ENCODE results near the gene NIPAL1. TPM values are rescaled to one million over a fixed set of nuclear protein-coding genes. Genes with fewer than 3 reads are reported as not detected.

Gene NIPAL1
- total and polyA plus RNA-seq, 11 donors: 0.05 to 0.92 (median 0.31) TPM; not detected in 2

- intact Hi-C loops (cut with DNase I): no loop called here
- TF ChIP-seq POLR2A (IDR thresholded peaks at IDR 0.05): no peak
- TF ChIP-seq CTCF (IDR thresholded peaks at IDR 0.05): no peak
- DNase-seq (no peak), ATAC-seq (no peak)
- no peak overlapping the region for H3K27ac ChIP-seq
- H3K4me3 ChIP-seq: no peak overlapping the region
- H3K9me3 ChIP-seq: no peaks in the 10 kb centered on the region
- WGBS, 4 donors: 85 to 92% (median 90%) methylated on average over 3 of the region's 3 CpGs
- H3K4me1 ChIP-seq: peaks cover 0 to 6% (median 0%) of the 10 kb centered on the region in 12 donors
- H3K27me3 ChIP-seq: peaks cover 0 to 3% (median 0%) of the 10 kb centered on the region in 9 donors
- no peaks in the 10 kb centered on the region for H3K36me3 ChIP-seq
Observed at GRCh38 chr4:48035952-48036351, 19.4 kb downstream of the NIPAL1 start.

- DNase-seq (no peak), ATAC-seq (no peak)
- H3K9me3 ChIP-seq: no peaks in the 10 kb centered on the region
- H3K36me3 ChIP-seq: no peaks in the 10 kb centered on the region
- 65 to 79% (median 71%) methylated on average over 2 of the region's 2 CpGs for WGBS, 4 donors
- TF ChIP-seq CTCF (IDR thresholded peaks at IDR 0.05): no peak
- TF ChIP-seq POLR2A (IDR thresholded peaks at IDR 0.05): no peak
- H3K4me1 ChIP-seq: peaks cover 0 to 6% (median 0%) of the 10 kb centered on the region in 12 donors
- peaks cover 0 to 6% (median 0%) of the 10 kb centered on the region in 9 donors for H3K27me3 ChIP-seq
- intact Hi-C loops (cut with DNase I): no loop called here
- no peak overlapping the region for H3K4me3 ChIP-seq
- no peak overlapping the region for H3K27ac ChIP-seq
Observed at GRCh38 chr4:48037117-48037462, 20.5 kb downstream of the NIPAL1 start.

DNA sequence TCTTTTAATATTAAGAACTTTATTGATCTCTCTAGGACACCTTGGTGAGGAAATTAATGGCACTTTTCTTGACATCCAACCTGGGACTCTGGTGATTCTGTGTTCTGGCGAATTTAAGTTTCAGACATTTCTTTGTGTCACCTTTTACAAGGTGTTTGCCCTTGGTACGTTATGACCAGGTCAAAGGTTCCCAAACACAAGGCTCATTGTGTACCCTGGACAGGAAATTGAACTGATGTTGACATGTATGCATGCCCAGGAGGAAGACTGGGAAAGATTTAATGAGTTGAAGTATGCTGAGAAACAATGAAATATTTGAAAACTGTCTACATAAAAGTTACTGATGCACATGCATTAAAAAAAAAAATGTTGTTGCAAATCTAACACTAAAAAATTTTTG, 22.1 kb downstream of the NIPAL1 start:
- no peaks in the 10 kb centered on the region for H3K36me3 ChIP-seq
- intact Hi-C loops (cut with DNase I): no loop called here
- no peak for ATAC-seq

DNA sequence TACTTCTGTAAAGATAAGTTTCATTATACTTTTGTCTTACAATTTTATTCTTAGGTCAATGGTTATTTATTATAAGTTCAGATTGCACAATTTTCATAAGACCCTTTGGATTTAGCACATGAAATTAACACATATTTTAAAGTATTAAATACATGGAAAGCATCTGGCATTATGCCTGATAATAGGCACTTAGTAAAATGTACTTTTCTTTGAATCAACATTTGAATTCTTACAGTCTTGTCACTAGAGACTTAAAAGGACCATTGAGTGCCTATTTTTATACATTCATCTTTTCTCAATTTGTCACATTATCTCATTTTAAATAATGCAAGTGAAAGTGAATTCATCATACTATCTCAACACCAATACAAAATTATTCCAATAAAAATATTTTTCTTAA, 23.0 kb downstream of the NIPAL1 start:
- Histone ChIP-seq H3K4me1 (no peaks in the 10 kb centered on the region), H3K27ac (no peak overlapping the region), H3K27me3 (peaks cover 0 to 20% (median 0%) of the 10 kb centered on the region in 9 donors), H3K4me3 (no peak overlapping the region), H3K36me3 (no peaks in the 10 kb centered on the region), H3K9me3 (no peaks in the 10 kb centered on the region)
- intact Hi-C loops (cut with DNase I): no loop called here
- TF ChIP-seq CTCF (IDR thresholded peaks at IDR 0.05) (no peak), POLR2A (IDR thresholded peaks at IDR 0.05) (no peak)
- DNase-seq (no peak), ATAC-seq (no peak)

More for the DNA sequence above, 22.1 kb downstream of the NIPAL1 start:
- H3K27ac ChIP-seq: no peak overlapping the region
- no peak for DNase-seq
- no peak overlapping the region for H3K4me3 ChIP-seq
- no peaks in the 10 kb centered on the region for H3K9me3 ChIP-seq
- TF ChIP-seq POLR2A (IDR thresholded peaks at IDR 0.05): no peak
- no peak for TF ChIP-seq CTCF (IDR thresholded peaks at IDR 0.05)
- no peaks in the 10 kb centered on the region for H3K4me1 ChIP-seq
- peaks cover 0 to 12% (median 0%) of the 10 kb centered on the region in 9 donors for H3K27me3 ChIP-seq
- WGBS, 4 donors: 15 to 28% (median 20%) methylated on average over 2 of the region's 2 CpGs
